HG03045 (cell line): ENCODE measurements around the gene MKNK1.

ENCODE experiments used
- ATAC-seq: cut with Tn5 transposase; IDR thresholded peaks from one replicate; pipeline ENCODE4 v1.9.1; 2021; ENCODE audit warnings: mild to moderate bottlenecking, moderate library complexity; ENCODE audit not compliant: unreplicated experiment

MKNK1 gene

DNA sequence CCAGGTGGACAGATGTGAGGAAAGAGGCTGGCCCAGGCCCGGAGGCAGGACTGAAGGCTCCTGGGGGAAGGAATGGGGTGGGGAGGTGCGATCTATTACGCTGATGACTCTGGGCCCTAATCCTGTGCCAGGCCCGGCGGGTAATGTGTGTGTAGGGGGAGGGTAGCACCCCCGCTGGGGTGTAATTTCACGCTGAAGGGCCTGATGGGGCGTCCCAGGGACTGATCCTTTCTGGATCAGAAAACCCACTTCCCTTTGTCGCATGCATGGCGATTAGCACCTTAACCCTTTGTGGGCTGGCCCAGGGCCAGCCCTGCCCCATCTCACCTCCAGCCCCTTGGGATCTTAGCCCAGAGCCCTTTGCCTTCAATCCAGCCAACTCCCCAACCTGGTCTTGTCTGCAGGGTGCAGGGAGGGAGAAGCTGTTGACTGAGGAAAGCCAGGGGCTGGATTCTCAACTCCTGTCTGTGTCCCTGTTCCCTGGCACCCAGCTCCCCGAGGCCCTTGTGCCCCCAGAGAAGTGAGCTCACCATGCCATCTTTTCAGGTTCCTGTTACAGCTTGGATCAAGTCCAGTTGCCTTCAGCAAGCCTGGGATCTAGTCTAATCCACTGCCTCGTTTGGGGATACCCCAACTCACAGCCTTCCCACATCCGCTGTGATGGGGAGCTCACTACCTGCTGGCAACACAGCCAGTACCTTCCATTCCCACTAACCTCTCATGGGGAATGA lies 78.7 kb downstream of the MKNK1 start:
- ATAC-seq: no peak

DNA sequence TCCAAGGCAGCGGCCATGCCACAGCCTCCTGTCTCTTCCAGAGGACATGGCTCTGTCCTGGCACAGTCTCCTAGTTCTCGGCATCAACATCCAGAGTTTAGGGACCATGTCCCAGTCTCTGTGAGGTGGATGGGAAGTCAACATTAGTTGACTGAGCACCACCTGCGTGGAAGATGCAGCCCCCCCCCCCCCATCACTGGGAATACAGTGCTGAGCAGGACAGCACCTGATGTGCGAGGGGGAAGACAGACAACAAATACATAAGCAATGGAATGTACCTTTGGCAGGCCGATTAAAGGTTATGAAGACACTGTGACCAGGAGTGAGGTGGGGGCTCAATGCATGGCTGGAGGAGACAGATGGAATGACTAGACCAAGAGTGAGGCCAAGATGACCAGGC lies 79.2 kb downstream of the MKNK1 start:
- ATAC-seq: no peak

DNA sequence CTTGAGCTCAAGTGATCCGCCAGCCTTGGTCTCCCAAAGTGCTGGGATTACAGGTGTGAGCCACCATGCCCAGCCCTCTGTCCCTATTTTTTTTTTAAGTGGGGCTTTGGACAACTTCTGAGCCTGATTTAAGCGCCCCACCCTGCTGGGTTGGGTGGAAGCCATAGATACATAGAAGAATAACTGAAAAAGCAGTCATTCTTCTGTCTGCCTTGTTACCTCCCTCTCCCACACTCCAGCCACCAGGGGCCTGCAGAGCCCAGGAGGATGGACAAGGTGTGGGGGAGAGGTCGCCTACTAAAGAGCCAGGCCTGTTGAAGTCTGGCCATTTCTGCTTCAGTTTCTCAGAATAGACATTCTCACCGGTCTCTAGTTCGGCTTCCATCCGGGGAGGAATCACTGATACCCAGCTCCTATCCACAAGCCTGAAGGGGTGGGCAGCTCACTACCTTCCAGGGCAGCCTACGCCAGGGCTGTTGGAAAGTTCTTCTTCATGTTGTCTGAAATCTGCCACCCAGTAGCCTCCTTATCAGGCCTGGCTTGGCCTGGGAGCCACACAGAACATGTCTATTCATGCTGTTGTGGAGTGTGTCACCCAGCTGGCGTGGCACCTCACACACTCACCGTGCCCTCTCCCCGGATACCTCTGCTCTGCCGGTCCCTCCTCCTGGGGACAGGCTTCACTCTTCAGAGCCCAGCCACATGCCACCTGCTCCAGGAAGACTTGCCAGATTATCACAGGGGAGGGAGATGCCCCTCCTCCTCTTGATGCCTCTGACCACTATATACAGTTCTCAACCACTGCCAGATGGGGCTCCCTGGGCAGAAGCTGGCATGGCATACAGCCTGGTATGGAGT lies 80.3 kb downstream of the MKNK1 start:
- ATAC-seq: no peak

DNA sequence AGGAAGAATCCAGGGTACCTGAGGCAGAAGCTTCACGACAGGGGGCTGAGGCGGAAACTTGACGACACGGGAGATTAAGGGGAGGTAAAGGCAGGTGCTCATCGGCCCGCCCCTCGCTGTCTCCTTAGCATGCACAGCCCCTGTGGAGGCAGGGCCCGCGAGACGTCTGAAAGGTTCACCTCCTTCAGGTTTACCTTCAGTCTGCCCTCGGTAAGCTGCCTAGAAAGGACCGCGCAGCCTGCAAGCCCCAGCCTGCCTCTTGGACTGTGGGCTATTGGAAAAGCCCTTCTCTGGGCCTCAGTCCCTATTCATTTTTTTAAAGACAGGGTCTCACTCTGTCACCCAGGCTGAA lies 81.1 kb downstream of the MKNK1 start:
- no peak for ATAC-seq

DNA sequence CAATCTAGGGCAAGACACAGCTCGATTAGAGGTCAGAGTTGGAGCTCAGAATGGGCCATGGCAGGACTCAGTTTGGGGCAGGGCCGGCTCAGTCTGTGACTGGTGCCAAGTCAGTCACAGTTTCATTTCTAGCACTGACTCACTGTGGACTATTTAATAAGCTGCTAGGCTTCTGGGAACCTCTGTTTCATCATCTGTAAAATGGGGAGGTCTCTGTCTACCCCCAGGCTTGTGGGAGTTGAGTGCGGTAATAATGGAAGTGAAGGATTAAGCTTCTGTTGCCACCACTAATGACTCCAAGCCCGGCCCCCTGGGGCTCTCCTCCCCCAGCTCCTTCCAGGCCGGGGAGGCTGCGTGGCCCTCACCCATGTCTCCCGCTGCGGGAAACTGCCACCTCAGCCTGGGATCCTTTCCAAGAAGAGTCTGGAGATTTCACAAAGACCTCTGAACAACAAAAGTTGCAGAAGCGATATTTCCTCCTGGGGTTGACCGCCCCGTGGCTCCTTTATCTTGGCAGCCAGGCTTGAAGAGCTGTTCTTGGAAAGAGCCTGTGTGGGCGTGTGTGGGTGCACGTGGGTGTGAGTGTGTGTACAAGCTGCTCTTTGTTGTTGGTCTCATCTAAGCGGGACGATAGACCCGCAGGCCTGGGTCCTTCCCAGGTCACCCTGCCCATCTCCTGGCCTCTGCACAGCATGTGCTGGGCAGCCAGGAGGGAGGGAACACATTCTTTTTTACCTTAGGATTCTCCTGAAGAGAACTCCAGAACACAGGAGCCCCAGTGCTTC lies 81.7 kb downstream of the MKNK1 start:
- peak; percentile 39 for ATAC-seq

DNA sequence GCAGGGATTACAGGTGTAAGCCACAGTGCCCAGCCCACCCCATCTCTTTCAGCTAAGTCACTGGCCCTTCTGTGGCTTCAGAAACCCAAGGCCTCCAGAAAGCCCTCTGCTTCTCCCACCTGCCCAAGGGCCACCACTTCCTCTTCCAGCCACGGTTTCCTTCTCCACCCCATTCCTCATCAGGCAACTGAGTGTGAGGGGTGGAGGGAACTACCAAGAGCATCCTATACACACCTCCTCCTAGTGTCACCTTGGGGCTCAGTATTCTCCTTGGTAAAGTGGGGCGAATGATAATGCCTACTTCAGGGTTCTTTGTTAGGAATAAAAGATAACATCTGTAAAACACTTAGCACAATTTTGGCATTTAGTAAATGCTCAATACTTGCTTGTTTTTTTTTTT lies 82.7 kb downstream of the MKNK1 start:
- no peak for ATAC-seq

DNA sequence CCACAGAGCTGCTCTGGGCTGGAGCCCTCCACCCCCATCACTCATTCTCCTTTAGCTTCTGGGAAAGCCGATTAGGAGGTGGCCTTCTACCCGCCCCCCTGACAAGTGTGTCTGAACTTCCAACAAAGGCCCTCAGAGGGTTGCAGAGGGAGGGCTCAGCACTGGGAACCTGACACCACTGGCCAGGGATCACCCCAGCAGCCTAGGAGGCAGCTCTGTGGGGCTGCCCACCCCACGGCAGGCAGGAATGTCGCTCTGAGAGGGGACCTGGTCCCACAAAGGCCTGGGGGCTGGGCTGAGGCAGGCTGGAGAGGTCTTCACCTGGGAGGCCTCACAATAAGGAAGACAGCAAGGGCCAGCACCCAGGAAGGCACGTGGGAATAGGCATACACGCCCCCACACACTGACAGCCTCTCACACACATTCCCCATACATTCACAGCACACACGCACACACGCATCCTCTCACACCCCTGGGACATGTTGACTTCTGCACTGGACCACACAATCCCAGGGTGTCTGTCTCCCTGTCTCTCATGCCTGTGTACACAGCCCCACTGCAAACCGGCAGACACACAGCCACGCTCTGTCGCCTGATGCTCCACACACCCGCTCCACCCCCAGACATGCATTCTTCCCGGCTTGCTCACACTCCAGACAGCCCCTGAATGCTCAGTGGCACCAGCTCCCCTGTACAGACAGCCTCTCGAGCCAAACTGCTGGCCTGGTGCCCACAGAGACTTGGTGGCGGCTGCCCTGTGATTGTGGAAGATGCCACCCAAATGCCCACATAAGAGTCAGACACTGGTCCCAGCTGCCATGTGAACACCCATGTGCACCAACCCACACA lies 83.8 kb downstream of the MKNK1 start:
- ATAC-seq: no peak

DNA sequence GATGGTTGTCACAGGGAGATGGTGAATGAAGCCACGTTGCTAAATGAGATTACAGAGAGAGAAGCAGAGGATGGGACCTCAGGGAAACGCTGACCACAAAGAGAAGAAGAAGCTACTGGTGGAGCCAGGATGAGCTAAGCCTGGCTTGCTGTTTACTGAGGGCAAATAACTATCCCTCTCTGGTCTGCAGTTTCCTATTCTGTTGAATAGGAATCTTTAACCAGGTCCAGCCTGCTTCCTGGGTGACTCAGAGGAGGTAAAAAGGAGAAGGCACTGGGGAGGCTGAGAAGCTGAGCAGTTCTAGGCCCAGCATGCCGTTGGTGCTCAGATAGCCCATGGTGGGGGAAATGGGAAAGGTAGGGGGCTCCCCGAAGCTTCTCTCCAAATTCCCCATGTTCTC lies 84.9 kb downstream of the MKNK1 start:
- no peak for ATAC-seq

DNA sequence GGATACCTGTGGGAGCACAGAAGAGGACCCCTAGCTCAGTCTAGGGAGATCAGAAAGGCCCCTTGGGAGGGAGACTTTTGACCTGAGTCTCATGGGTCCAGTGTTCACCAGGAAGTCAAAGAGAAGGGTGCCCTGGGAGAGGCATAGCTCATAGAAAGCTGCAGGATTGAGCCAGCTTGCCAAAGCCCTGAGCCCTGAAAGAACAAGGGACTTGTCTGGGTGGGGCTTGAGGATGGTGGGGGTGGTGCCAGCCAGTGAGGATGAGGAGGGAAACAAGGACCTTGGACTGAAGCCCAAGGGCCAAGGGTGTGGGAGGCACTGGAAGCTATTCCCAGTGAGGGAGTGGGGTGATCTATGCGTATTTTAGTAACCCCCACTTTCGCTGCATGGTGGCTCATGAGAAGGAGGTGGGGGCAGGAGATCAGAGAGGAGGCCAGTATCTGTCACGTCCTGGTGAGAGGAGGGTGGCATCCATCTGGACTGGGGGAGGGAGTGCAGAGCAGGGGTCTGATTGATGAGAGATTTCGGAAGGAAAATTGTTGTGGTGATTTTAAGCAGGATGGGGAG lies 86.1 kb downstream of the MKNK1 start:
- ATAC-seq: no peak

DNA sequence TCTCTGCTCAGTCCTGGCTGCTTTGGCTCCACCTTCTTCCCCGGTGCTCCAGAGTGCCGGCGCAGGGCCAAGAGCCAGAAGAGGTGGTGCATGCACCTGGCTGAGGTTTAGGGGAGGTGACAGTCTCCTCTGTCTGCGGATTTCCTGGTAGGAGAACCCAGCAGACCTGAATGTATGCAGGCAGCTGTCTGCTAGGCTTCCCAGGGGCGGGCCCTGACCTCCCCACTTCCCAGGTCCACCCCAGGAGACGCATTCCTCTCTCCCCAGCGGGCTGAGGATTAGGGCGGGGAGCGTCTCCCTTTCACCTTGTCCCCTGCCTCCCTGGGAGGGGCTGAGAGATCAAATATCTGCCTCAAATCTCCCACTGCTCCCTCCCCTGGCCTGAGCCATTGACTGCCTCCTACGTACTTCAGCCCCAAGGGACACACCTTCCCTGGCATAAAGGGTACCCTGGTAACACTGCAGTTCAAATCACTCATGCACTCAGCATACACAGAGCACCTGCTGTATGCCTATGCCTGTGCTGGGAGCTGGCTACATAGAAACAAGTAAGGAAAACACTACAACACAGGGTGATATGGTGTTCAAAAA lies 87.0 kb downstream of the MKNK1 start:
- no peak for ATAC-seq

DNA sequence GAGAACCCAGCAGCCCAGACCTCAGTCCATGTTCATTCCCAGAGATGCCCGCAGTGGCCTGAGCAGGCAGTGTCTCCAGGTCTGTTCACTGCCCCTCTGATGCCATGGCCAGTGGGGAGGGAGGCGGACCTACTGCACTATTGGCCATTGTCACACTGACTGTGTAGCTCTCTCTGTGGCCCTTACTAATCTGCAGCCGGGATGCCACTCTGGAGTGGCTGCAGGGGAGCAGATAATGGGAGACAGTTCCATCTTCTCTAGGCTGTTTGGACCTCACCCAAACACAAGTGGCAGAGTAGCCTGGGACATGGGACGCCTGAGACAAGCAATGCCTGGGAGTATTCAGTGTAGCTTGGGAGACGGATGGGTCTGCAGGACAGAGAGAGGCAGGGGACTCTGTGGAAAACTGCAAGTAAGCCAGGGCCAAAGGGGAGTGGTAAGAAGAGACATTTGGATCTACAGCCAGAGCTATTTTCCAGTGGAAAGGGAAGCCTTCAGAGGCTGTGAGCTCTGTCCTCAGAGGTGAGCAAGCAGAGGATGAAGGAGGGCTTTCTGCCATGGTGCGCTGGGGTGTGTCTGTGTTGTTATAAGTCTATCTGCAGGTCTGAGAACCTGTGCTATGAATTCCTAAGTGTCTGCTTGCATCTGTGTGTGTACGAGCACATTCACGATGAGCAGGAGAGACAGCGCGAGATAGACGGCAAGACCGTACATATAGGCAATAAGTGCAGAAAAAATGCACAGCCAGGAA lies 87.7 kb downstream of the MKNK1 start:
- no peak for ATAC-seq

DNA sequence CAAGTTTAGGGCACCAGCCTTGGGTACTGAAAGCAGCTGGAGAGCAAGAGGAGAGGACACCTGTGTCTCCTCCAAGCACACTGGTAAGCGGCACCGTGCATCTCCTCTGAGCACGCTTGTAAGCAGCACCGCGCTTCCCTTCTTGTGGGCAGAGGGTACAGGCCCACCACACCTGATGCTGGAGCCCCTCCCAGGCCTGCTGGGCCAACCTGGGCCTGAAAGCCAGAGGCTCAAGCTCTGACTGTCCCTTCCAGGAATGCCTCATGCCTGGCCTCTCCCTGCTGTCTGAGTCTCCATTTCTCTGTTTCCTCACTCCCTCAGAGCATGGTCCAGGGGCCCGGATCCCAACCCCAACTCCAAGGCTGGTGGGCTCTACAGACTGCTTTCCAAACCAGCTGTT lies 88.5 kb downstream of the MKNK1 start:
- ATAC-seq: no peak

DNA sequence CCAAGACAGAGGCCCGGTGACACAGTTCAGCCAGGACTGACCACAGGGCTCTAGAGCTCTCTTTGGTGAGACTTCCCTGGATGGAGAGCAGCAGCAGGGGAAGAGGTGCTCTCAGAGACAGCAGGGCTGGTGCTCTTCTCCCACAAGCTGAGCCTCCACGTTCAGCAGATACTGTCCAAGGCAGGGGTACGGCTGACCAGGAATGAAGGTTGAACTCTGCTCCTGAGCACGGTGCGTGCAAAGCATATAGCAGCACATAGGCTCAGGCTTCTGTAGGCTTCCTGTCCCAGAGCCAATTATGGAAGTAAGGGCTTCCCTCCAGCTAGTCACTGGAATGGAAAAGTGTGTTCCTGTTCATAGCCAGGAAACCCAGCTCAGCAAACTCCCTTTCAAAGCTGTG lies 90.5 kb downstream of the MKNK1 start:
- no peak for ATAC-seq

DNA sequence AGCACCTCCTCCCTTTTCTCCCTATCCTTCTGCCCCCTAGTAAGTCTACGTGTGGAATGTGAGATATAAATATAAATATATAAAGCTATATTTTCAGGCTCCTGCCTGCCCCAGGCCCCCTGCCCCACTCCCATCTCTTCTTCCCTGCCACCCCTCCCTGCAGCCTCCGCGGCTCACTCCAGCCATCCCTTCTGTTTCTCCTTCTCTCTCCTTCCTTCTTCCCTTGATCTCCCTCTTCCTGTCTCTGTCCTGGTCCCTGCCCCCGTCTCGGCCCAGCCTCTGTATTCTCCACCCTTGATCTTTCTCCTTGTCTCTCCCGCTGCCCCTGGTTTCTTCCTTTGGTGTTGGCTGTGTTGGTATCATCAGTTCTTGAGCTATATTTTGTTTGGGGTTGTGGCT lies 91.3 kb downstream of the MKNK1 start:
- no peak for ATAC-seq

DNA sequence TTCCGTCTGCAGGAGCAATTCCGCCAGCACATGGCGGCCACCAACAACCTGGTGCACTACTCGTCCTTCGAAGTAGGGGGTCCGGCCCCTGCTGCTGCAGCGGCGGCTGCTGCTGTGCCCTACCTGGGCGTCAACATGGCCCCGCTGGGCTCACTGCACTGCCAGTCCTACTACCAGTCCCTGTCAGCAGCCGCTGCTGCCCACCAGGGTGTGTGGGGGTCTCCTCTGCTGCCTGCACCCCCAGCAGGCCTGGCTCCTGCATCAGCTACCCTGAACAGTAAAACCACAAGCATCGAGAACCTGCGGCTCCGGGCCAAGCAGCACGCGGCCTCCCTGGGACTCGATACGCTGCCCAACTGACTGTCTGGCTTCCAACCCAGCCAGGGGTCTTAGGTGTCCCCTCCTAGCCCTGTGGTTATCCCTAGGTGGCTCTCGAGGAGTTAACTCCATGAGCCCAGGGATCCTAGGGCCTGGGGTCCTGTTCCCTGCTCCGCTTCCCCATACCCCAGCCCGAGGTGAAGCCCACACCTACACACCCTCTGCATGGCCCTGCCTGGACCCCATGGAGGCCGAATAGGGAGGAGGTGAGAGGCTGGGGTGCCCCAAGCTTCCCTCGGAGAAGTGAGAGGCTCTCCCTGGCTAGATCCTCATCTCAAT lies 91.8 kb downstream of the MKNK1 start:
- ATAC-seq: no peak

DNA sequence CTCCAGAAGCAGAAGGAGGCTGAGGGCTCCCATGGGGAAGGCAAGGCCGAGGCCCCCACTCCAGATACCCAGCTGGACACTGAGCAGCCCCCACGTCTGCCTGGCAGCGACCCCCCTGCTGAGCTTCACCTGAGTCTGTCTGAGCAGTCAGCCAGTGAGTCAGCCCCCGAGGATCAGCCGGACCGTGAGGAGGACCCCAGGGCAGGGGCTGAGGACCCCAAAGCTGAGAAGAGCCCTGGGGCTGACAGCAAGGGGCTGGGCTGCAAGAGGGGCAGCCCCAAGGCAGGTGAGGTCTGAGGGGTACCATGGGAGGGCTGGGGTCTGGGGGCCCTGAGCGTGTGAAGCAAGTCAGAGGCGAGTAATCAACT lies 93.1 kb downstream of the MKNK1 start:
- no peak for ATAC-seq

DNA sequence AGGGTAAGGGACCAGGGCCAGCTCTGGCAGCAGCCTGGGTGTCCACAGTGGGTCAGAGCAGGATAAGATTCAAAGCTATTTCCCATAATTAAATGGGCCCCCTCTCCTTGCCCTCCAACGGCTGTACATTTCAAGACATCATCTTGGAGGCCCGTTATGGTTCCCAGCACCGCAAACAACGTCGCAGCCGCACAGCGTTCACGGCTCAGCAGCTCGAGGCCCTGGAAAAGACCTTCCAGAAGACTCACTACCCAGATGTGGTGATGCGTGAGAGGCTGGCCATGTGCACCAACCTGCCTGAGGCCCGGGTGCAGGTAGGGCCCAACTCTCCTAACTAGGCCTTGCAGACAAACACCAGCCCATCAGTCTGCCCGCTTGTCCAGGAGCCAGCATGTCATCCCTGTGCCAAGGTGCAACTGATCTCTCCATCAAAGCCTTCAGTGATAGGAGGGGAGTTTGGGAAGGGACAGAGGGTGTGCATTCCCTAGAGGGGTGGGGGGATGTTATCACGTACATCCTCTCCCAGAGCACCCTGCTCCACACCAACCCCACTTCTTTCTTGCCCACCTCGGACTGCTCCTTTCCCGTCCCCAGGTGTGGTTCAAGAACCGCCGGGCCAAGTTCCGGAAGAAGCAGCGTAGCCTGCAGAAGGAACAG lies 93.6 kb downstream of the MKNK1 start:
- ATAC-seq: no peak

DNA sequence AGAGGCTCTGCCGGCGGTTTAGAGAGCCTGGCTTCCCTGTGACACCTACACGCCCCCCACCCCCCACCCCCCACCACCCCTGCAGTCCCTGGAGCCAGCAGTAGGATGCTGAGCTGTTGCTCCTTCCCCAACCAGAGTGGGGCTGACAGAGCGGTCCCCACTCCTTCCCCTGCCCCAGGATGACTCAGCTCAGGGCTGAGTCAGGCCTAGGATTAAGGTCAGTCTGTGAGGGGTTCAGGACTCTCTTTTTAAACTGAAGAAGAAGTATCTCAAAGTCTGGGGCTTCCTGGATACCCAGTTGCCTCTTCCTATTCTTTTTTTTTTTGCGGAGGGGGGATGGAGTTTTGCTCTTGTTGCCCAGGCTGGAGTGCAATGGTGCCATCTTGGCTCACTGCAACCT lies 95.3 kb downstream of the MKNK1 start:
- ATAC-seq: no peak
